Adipocyte (in vitro differentiated cells): Measurements from ENCODE around the gene CAMK4.

Experiments
- DNase-seq: peaks from one replicate; pipeline ENCODE4 v3.0.0-alpha.2; 2015; ENCODE audit warnings: low read depth
- H3K27me3 ChIP-seq: replicated peaks from 2 replicates; pipeline ENCODE4 v1.7.0; 2013; ENCODE audit warnings: mild to moderate bottlenecking, low read length, moderate library complexity; ENCODE audit not compliant: control insufficient read depth, insufficient read depth
- H3K36me3 ChIP-seq: 2 replicates; pipeline ENCODE4 v1.7.0; 2013; ENCODE audit warnings: low read length, mild to moderate bottlenecking, moderate library complexity; ENCODE audit not compliant: control insufficient read depth, insufficient read depth, severe bottlenecking
- H3K4me1 ChIP-seq: 2 replicates; pipeline ENCODE4 v1.7.0; 2013; ENCODE audit warnings: mild to moderate bottlenecking, low read length, moderate library complexity; ENCODE audit not compliant: control insufficient read depth, insufficient read depth
- H3K4me3 ChIP-seq: 2 replicates; pipeline ENCODE4 v1.7.0; 2013; ENCODE audit warnings: mild to moderate bottlenecking, low read length, moderate library complexity
- H3K9ac ChIP-seq: 2 replicates; pipeline ENCODE4 v1.7.0; 2013; ENCODE audit warnings: mild to moderate bottlenecking, low read length, moderate library complexity
- H3K9me3 ChIP-seq: 2 replicates; pipeline ENCODE4 v1.7.0; 2013; ENCODE audit warnings: mild to moderate bottlenecking, low read length, moderate library complexity; ENCODE audit not compliant: control insufficient read depth

The CAMK4 gene

GRCh38 chr5:111229871-111230810, 6.0 kb downstream of the CAMK4 start:
- no peak for DNase-seq
- H3K4me3 ChIP-seq = no peak overlapping the region
- no peak overlapping the region for H3K9ac ChIP-seq
- no peaks in the 10 kb centered on the region for H3K36me3 ChIP-seq
- no peaks in the 10 kb centered on the region for H3K9me3 ChIP-seq
- peaks cover 8% of the 10 kb centered on the region for H3K27me3 ChIP-seq
- H3K4me1 ChIP-seq = peaks cover 13% of the 10 kb centered on the region

- Histone ChIP-seq H3K4me3 (no peak overlapping the region), H3K36me3 (no peaks in the 10 kb centered on the region), H3K9me3 (no peaks in the 10 kb centered on the region), H3K27me3 (no peaks in the 10 kb centered on the region), H3K9ac (no peak overlapping the region), H3K4me1 (peaks cover 13% of the 10 kb centered on the region)
- no peak for DNase-seq
These were observed 6.9 kb downstream of the CAMK4 start for GRCh38 chr5:111231119-111231518.

GRCh38 chr5:111232311-111233051, 8.3 kb downstream of the CAMK4 start:
- DNase-seq = no peak
- Histone ChIP-seq H3K4me3 (no peak overlapping the region), H3K36me3 (no peaks in the 10 kb centered on the region), H3K9ac (no peak overlapping the region), H3K27me3 (no peaks in the 10 kb centered on the region), H3K4me1 (peaks cover 15% of the 10 kb centered on the region), H3K9me3 (no peaks in the 10 kb centered on the region)

GRCh38 chr5:111233052-111233374, 8.8 kb downstream of the CAMK4 start:
- Histone ChIP-seq H3K9me3 (no peaks in the 10 kb centered on the region), H3K9ac (no peak overlapping the region), H3K4me1 (peaks cover 15% of the 10 kb centered on the region), H3K4me3 (no peak overlapping the region), H3K36me3 (no peaks in the 10 kb centered on the region), H3K27me3 (no peaks in the 10 kb centered on the region)
- DNase-seq = no peak

GRCh38 chr5:111234125-111234524, 9.9 kb downstream of the CAMK4 start:
- Histone ChIP-seq H3K36me3 (no peaks in the 10 kb centered on the region), H3K4me1 (peaks cover 9% of the 10 kb centered on the region), H3K9me3 (no peaks in the 10 kb centered on the region), H3K27me3 (no peaks in the 10 kb centered on the region), H3K9ac (no peak overlapping the region), H3K4me3 (no peak overlapping the region)
- no peak for DNase-seq

- H3K4me3 ChIP-seq = no peak overlapping the region
- no peak for DNase-seq
- no peaks in the 10 kb centered on the region for H3K27me3 ChIP-seq
- no peaks in the 10 kb centered on the region for H3K36me3 ChIP-seq
- H3K9me3 ChIP-seq = no peaks in the 10 kb centered on the region
- H3K4me1 ChIP-seq = peaks cover 9% of the 10 kb centered on the region
- no peak overlapping the region for H3K9ac ChIP-seq
These were observed 11.5 kb downstream of the CAMK4 start for GRCh38 chr5:111235635-111236034.

GRCh38 chr5:111236348-111236747, 12.2 kb downstream of the CAMK4 start:
- Histone ChIP-seq H3K27me3 (no peaks in the 10 kb centered on the region), H3K4me1 (peaks cover 9% of the 10 kb centered on the region), H3K9me3 (no peaks in the 10 kb centered on the region), H3K36me3 (no peaks in the 10 kb centered on the region), H3K4me3 (no peak overlapping the region), H3K9ac (no peak overlapping the region)
- DNase-seq = no peak

GRCh38 chr5:111236995-111237394, 12.8 kb downstream of the CAMK4 start:
- H3K27me3 ChIP-seq = no peaks in the 10 kb centered on the region
- peaks cover 9% of the 10 kb centered on the region for H3K4me1 ChIP-seq
- no peak overlapping the region for H3K9ac ChIP-seq
- no peak for DNase-seq
- no peaks in the 10 kb centered on the region for H3K36me3 ChIP-seq
- H3K9me3 ChIP-seq = no peaks in the 10 kb centered on the region
- no peak overlapping the region for H3K4me3 ChIP-seq

- no peaks in the 10 kb centered on the region for H3K36me3 ChIP-seq
- no peaks in the 10 kb centered on the region for H3K27me3 ChIP-seq
- DNase-seq = no peak
- no peak overlapping the region for H3K9ac ChIP-seq
- peaks cover 9% of the 10 kb centered on the region for H3K4me1 ChIP-seq
- H3K4me3 ChIP-seq = no peak overlapping the region
- no peaks in the 10 kb centered on the region for H3K9me3 ChIP-seq
These were observed 13.3 kb downstream of the CAMK4 start for GRCh38 chr5:111237470-111237869.

GRCh38 chr5:111238431-111239225, 14.4 kb downstream of the CAMK4 start:
- no peak overlapping the region for H3K9ac ChIP-seq
- no peaks in the 10 kb centered on the region for H3K27me3 ChIP-seq
- H3K36me3 ChIP-seq = no peaks in the 10 kb centered on the region
- no peak overlapping the region for H3K4me3 ChIP-seq
- H3K9me3 ChIP-seq = no peaks in the 10 kb centered on the region
- H3K4me1 ChIP-seq = peaks cover 9% of the 10 kb centered on the region
- DNase-seq = no peak

GRCh38 chr5:111241696-111242095, 17.5 kb downstream of the CAMK4 start:
- no peak overlapping the region for H3K4me3 ChIP-seq
- DNase-seq = no peak
- H3K4me1 ChIP-seq = peaks cover 9% of the 10 kb centered on the region
- no peaks in the 10 kb centered on the region for H3K9me3 ChIP-seq
- H3K36me3 ChIP-seq = no peaks in the 10 kb centered on the region
- H3K27me3 ChIP-seq = no peaks in the 10 kb centered on the region
- no peak overlapping the region for H3K9ac ChIP-seq
